Measurements from ENCODE around the gene CDKAL1.

Gene CDKAL1

GRCh38 chr6:20991910-20992309 is 457.7 kb downstream of the CDKAL1 start:
- DNase-seq: no peak

- DNase-seq: no peak
Measured at GRCh38 chr6:20996099-20996498, 461.8 kb downstream of the CDKAL1 start.

GRCh38 chr6:20997143-20997769 is 463.0 kb downstream of the CDKAL1 start:
- DNase-seq: no peak

GRCh38 chr6:20997770-20998147 is 463.5 kb downstream of the CDKAL1 start:
- no peak for DNase-seq

- DNase-seq: no peak
Measured at GRCh38 chr6:20998748-20999448, 464.6 kb downstream of the CDKAL1 start.

GRCh38 chr6:21000331-21000801 is 466.1 kb downstream of the CDKAL1 start:
- no peak for DNase-seq

GRCh38 chr6:21001736-21002135 is 467.5 kb downstream of the CDKAL1 start:
- no peak for DNase-seq

GRCh38 chr6:21003780-21004541 is 469.7 kb downstream of the CDKAL1 start:
- DNase-seq: peak; percentile 84

- DNase-seq: no peak
Measured at GRCh38 chr6:21005816-21006570, 471.7 kb downstream of the CDKAL1 start.

- DNase-seq: no peak
Measured at GRCh38 chr6:21019614-21020013, 485.4 kb downstream of the CDKAL1 start.

GRCh38 chr6:21022343-21023107 is 488.3 kb downstream of the CDKAL1 start:
- peak; percentile 21 for DNase-seq

- DNase-seq: no peak
Measured at GRCh38 chr6:21023210-21023609, 489.0 kb downstream of the CDKAL1 start.

GRCh38 chr6:21024616-21025015 is 490.4 kb downstream of the CDKAL1 start:
- DNase-seq: no peak

- DNase-seq: no peak
Measured at GRCh38 chr6:21026576-21027273, 492.5 kb downstream of the CDKAL1 start.

GRCh38 chr6:21027507-21027906 is 493.2 kb downstream of the CDKAL1 start:
- no peak for DNase-seq

GRCh38 chr6:21031182-21031581 is 496.9 kb downstream of the CDKAL1 start:
- no peak for DNase-seq

GRCh38 chr6:21033084-21033483 is 498.8 kb downstream of the CDKAL1 start:
- no peak for DNase-seq

- no peak for DNase-seq
Measured at GRCh38 chr6:21033575-21034026, 499.3 kb downstream of the CDKAL1 start.

GRCh38 chr6:21034345-21034744 is 500.1 kb downstream of the CDKAL1 start:
- DNase-seq: no peak

- DNase-seq: no peak
Measured at GRCh38 chr6:21037453-21037852, 503.2 kb downstream of the CDKAL1 start.

GRCh38 chr6:21039926-21040325 is 505.7 kb downstream of the CDKAL1 start:
- no peak for DNase-seq
